CD4-positive, alpha-beta T cell treated with Interleukin-6 for 4 hours (primary cell): Measurements from ENCODE around the gene LRIT2.

Source experiments
- DNase-seq: peaks from one replicate; pipeline ENCODE4 v3.0.0-alpha.2; 2020; ENCODE audit warnings: mixed read lengths

LRIT2 gene, protein sequence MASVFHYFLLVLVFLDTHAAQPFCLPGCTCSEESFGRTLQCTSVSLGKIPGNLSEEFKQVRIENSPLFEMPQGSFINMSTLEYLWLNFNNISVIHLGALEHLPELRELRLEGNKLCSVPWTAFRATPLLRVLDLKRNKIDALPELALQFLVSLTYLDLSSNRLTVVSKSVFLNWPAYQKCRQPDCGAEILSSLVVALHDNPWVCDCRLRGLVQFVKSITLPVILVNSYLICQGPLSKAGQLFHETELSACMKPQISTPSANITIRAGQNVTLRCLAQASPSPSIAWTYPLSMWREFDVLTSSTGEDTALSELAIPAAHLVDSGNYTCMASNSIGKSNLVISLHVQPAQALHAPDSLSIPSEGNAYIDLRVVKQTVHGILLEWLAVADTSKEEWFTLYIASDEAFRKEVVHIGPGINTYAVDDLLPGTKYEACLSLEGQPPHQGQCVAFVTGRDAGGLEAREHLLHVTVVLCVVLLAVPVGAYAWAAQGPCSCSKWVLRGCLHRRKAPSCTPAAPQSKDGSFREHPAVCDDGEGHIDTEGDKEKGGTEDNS

DNA sequence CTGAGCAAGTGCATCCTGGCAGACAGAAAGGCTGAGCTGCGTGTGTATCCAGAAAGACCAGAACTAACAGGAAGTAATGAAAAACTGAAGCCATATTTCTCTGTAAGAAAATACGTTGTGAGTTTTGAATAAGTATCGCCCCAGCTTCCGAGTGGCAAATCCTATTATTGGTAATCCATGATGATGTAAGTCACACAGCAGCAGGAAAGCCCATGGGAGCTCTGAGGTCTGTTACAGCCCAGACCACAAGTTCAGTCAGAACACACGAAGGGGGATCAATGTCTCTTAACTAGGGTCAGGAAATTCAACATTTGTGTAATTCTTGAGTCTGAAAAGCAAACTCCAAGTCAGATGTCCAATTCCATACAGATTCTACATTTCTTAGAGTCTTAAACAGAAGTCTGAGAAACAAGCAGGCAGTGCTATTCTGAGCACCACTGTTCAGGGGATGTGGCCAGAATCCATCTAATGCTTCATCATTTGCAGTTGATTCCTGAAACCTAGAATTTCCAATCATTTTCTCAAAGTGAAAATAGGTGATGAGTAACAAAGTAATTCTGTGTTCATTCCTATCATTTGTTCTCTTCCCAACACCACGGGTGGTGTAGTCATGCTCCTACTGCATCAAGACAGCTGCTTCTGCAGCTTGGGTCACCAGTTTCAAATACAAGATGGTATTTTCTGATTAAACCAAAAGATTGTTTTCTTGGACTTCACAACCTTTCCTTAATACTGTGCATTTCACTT lies at the start of gene LRIT2:
LRIT2 (minus strand) TSS at position 118 of the 747 bp plus-strand sequence; CDS start at position 94, 24 bp downstream.
- no peak for DNase-seq

DNA sequence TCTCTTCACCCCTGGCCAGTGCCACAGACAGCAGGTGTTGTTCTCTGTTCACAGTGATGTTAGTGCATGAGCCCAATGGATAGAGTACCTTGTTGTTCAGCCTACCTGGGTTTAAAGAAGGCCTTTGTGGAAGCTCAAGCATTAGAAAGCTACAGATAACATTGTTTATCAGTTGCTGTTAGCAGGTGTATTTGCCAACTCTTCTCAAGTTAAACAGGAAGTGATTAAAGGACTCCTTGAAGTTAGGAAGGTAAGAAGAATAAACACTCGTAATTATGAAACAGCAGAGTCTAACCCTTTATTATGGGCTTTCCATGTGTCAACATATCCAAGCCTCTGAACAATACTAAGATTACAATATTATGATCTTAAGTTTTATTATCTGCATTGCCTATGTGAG lies 45.4 kb upstream of the LRIT2 start:
- DNase-seq = no peak

DNA sequence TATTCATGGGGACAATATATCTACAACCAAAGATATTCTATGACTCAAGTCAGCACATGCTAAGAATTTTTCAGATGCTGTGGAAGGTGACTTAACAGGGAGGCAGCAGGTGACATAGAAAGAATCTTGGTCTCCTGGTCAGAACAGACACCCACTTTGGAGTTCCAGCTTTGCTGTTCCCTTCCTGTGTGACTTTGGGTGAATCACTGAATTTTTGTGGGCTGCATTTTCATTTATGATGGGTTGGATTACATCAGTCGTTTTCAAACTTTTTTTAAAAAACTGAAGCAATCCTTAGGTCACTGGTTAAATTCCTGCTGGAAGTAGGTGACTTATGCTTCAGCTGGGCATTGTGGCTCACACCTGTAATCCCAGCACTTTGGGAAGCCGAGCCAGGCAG lies 44.4 kb upstream of the LRIT2 start:
- DNase-seq = no peak

DNA sequence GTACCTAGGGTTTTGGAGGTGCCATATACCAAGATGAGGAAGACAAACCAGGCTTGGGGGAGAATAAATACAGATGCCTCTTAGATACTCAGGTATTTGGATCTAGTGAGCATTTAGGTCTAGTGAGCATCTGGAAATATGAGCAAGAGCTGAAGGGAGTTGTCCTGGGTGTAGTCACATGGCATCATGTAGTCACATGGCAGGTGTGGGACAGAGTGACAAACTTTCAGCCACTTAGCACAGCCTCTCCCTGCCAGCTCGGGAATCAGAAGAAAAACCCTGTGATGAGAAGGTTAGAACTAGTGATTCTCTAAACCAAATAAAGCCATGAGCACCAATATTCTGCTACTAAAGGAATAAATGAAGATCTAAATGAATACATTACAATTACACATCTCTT lies 43.8 kb upstream of the LRIT2 start:
- DNase-seq = no peak

DNA sequence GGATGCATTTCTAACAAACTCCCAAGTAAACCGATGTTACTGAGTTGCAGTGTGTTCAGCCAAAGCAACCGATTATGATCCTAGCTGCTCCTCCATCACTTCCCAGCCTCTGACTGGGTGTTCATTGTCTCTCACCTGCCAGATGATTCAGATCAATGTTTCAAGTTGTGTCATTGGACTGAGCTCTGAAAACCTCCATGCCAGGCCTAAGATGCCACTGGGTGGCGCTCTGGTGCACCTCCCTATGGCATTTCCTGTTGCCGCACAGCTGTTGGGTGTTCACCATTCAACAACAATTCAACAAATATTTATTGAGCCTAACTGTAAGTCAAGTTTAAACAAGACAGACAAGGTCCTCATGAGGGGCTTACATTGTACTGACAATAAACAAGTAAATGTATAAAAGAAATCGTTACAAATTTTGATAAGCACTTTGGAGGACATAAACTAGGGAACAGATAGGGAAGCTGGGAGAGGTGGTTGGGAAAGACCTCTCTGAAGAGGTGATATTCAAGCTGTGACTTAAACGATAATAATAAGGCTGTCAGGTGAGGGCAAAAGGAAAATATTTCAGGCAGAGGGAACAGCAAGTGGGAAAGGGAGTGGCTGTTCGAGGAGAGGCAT lies 42.3 kb upstream of the LRIT2 start:
- peak; percentile 63 for DNase-seq

DNA sequence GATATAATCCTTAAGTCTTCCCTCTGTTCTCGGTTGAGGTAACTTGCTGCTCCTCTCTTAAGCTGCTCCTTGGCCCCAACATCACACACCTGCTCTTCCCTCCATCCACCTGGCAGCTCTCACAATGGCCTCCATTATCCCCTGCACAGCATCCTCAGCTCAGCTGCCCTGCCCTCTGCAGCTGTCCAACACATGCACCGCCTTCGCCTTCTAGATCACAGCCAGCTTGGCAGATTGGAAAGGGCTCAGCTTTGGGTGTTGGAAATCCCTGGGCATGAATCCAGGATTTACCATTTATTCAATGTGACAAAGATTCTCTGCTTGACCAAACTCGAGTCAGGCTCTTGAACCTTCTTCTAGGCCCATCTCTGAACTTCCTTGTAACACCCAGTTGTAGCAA lies 40.1 kb upstream of the LRIT2 start:
- DNase-seq = no peak

DNA sequence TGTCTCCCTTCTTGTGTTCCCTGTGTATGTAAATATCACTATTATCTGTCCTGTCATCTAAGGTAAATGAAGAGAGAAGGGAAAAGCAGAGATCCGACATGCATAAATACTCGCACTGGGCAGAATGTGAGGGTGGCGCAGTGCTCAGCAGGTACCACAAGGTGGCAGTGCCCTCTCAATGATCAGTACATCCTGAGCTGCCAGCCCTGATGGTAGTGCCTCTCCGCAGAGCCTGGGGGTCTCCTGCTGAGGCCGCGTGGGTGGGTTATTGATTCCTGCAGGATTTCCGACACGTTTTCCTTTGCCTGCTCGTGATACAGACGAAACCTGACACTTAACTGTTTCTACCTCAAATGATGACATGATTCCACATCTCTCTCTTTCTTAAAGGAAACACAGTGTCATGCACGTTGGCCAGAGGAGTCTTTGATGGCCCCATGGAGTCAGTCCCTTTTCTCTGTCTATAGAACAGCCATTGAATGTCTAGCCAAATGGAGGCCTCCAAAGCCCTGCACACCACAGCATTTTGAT lies 39.3 kb upstream of the LRIT2 start:
- peak; percentile 74 for DNase-seq

DNA sequence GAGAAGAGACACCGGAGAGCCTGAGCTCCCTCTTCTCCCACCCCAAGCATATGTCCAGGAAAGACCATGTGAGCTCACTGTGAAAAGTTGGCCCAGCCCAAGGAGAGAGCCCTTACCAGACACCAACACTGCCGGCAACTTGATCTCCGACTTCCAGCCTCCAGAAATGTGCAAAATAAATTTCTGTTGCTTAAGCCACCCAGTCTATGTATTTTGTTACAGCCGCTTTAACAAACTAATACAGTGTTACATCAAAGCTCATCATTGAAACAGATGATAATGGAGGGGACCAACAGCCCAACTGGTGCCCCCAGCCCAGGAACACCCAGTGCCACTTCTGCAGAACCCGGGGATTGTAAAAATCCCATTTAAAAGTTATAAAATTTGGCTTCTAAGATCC lies 38.4 kb upstream of the LRIT2 start:
- DNase-seq = no peak

DNA sequence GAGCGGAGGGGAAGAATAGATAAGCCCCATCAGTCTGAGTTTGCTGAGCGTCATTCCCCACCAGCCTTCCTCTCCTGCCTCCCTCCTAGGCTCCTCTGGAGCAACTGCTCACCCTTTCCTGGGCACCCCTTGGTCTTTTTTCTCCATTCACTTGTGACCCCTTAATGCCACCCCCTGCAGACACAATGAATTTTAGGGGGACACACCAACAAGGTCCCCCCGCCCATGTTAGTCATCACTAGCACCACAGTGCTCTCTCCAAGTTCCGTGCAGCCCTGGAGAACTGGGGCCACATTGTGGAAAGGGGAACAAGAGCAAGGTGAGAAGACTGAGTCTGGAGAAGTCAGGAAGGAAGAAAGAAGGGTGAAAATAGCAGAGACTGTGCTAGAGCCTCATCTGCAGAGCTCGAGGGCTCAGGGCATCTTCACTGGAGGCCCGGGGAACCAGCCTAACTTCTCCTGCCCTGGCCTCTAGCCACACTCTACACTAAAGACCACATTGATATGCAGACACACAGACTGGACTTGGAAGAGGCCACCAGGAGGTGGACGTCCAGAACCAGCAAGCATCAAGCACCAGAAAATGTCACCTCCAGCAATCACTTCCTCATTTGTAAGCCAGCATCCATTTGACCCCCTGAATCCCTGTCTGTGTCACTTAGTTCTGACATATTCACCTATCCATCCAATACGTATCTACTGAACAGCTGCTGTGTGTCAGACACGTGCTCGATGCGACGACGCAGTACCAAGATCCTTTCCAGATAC lies 37.0 kb upstream of the LRIT2 start:
- no peak for DNase-seq

DNA sequence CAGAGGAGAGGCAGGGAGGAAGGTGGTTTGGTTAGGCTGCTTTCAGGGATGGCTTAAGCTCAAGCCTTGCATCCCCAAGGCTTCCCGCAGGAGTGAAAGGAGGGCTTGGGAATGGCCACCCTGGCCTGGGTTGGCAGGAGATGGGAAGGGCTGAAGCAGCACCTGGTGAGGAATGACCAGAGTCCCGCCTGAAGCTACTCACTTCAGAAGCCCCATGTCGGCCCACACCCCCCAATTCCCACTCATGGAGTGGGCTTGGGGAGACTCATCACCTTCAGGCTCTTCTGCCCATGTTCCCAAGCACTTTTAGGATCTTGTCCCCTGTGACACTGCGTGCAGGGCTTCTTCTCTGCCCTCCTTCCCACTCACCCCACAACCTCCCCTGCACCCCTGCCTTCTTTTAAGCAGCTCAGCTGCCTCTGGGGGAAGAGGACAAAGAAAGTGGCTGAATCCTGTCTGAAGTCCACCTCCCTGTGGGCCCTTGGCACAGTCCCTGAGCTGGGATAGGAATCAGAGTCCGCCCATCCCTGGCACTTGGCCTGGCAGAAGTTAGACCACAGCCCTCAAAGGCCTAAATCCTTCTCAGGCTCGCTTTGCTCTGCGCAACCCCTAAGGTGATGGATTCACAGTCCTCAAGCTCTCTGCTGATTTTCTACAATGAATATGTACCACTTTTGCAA lies 36.0 kb upstream of the LRIT2 start:
- DNase-seq = no peak

DNA sequence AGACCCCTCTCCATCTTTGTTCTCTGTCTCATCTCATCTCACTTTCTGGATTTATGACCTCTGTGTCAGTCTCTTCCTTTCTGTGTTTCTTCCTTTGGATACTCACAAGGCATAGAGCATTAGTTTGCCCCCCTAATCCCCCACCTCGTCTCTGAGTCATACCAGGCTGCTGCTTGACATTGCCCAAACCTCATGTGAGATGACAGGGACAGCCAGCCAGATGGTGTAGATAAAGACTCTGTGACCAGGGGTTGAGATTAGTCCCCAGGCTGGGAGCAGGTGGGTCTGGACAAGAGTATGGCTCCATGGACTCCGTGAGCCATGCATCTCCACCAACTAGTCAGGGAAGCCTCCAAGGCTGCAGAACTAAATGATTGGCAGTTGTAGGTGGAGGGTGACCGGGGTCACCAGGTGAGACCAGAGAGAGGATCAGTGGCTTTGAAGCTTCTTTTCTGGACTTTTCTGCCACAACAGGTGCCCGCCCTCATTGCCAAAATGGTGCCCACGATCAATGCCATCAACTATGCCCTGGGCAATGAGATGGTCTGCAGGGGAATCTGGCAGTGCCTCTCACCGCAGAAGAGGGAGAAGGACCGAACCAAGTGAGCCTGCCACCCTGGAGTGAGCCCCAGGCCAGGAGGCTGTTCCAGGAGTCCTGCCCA lies 32.8 kb upstream of the LRIT2 start:
- DNase-seq = no peak

DNA sequence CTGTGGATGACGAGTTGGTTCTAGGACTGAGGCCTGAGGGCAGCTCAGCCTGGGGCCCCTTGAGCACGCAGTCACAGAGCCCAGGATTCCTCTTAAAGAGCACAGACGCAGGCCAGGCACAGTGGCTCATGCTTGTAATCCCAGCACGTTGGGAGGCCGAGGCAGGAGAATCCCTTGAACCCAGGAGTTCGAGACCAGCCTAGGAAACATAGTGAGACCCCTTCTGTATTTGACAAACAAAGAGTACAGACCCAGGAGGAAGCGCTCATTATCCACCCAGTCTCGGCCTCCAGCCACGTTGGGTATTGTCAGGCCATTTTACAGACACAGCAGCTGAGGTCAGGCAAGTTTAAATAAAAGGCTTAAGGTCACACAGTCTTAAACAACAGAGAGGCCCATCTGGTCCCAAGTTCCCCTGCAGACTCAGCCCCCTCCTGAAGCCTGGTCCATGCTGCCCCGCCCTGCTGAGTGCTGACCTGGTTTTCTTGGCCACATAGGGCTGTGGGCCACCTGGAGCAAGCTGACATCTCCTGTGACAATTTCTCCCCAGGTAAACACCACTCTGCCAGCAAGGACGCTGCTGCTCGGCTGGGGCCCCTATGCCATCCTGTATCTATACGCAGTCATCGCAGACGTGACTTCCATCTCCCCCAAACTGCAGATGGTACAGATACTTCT lies 32.1 kb upstream of the LRIT2 start:
- DNase-seq = no peak

DNA sequence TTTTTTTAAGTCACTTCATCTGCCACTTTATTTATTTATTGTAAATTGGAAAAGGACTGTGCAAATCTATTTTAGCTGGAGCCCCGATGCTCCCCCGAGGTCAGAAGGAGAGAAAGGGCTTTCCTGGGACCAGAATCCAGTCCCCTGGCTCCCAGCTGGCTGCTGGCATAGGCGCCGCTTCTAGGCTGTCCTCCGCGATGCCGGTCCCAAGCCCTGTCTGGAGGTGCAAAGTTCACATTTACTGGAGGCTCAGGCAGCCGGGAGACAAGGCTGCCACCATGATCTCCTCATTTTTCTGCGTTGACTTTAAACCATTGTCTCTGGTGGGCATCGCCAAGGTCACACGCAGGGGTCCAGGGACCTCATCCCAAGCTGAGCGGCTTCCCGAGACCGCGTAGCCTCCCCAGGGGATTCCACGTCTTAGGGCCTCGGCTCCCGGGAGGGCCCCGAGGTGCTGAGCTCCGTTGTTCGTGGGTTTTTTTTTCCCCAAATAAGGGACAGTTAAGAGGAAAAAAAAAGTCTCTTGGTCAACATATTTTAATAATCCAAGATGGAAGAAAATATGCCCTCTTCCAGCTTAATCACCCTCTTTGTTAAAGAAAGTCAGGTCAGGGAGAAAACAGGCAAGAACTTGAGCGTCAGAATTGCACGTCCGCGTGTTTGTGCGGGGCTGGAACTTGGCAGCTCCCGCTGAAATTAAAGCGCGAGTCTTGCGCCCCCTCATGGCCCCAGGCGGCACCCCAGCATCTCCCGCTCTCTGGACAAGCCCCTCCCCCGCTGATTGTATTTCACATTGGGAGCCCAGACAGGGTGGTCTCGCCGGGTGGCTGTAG lies 31.4 kb upstream of the LRIT2 start:
- peak; percentile 38 for DNase-seq

DNA sequence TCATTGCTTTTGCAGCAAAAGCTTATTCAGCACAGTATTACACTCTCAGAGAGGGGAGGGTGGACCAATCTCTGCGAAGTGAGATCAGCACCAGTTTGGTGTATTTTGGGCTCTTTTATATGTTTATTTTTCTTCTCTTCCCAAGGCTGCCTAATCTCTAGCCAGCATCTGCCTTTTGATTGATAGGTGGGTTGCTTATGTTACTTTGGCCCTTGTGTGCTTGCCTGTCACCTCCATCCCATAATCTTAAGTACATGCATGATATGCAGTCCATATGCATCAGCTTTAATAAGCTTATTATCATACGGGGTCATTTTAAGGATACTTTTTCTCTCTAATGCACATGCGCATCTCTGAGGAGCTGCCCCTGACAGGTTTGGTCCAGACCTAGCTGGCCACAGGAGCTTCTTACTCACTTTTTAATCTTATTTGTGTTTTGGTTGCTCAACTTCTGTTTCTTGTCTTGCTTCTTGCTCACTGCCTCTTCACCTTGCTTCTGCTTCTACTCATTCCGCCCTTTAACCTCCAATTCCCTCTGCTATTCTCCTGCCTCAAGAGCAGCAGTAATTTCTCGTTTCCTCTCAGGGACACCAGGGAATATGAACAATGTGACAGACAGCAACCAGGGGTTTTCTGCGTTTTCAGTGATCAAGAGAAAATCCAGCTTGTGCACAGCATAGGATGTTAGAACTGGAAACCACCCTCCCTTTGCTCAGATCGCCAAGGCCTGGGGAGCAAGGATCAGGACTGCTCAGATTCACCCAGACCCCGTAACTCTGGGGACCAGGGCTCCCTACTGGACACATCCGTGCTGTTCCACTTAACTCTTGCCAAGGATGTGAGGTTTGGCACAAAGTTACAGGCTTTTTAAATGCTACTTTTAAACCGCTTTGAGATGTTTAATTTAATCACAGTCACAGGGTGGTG lies 29.5 kb upstream of the LRIT2 start:
- no peak for DNase-seq

DNA sequence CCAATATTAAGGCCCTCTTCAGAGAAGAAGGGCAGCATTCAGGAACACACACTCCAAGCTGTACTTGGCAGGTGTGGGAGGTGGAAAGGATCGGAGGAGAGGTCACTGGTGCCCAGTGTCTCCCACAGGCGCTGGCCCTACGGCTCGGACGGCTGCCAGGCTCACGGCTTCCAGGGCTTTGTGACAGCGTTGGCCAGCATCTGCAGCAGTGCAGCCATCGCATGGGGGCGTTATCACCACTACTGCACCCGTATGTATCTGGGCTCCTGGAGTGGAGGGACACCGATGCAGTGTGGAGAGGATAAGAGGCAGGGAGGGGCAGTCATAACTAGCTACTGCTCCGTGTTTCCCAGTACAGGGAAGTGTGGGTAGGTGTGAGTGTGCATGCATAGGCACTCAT lies 23.4 kb upstream of the LRIT2 start:
- no peak for DNase-seq

DNA sequence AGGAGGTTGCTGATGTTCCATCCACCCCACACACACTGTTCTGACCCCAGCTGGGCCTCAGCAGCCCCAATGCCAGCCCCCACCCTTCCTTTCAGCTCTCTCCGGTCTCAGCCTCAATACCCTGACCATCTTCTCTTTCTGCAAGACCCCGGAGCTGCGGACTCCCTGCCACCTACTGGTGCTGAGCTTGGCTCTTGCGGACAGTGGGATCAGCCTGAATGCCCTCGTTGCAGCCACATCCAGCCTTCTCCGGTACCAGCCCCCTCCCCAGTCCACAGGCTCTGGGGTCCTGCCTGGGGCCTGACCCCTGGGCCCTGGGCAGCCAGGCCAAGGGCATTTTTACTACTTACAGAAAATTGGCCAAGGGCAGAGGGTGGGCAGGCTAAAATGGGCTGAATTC lies 22.2 kb upstream of the LRIT2 start:
- no peak for DNase-seq

DNA sequence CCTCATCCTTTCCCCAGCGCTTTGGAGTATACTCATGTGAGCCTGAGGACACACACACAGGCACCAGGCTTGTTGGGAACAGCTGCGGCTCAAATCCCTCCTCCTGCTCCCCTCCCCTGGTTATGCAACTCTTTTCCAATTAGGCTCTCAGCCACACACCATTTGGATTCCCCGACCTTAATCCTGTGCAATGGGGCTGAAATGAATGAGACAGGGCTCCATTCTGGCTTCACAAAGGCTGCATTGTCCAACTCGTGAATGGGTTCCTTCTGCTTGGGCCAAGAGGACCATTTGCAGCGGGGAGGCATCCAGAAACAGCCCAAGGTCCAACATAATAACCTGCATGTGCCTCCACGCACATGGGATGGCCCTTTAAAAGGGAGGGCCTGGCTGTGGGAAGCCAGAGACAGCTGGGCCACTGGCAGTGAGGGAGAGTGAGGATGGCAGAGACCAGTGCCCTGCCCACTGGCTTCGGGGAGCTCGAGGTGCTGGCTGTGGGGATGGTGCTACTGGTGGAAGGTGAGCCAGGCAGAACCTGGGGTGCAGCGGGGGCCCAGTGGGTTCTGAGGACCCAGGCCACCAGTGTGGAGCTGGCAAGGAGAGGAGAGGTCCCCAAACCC lies 19.4 kb upstream of the LRIT2 start, which contains the start of gene RGR:
RGR (plus strand) TSS at position 403 of the 620 bp plus-strand sequence; CDS start at position 441, 38 bp downstream.
- no peak for DNase-seq

DNA sequence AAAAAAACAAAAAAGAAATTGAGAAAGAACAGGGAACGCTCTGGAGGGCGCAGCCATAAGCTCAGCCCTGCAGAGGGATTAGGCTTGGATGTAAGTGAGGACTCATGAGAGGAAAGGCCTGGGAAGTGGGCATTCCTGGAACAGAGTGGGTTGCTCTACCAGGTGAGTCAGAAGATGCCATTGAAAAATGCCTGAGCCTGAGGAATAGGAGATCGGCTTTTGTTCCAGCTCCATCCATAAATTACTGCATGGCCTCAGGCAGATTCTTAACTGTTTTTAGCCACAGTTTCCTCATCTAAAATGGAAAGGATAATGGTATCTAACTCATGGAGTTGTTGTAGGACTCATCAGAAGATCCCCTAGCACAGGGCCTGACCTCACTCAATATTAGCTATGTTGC lies 18.4 kb upstream of the LRIT2 start:
- DNase-seq = no peak
